IMR-90 (cell line): ENCODE data around the gene ATP6V0C. TPM values are rescaled to one million over a fixed set of nuclear protein-coding genes. Genes with fewer than 3 reads are reported as not detected.

Source experiments
- ATAC-seq: fragments of 200-7000 bp; cut with Tn5 transposase; 2 replicates; pipeline ENCODE4 v1.9.1; 2020; ENCODE audit warnings: low read depth, mild to moderate bottlenecking, moderate library complexity
- BruUV-seq: library from RNA; stranded (reverse); fragments of 400-500 nt; replicated peaks from 2 replicates; lab custom pipeline; 2021; lab: Mats Ljungman, UMichigan
- CTCF ChIA-PET: fragments of 300-600 bp; formaldehyde crosslinking; extraction: SDS; loops from one replicate; lab custom pipeline; 2021; ENCODE audit warnings: antibody characterized with exemption; lab: Yijun Ruan, JAX
- POLR2A ChIA-PET: fragments of 300-600 bp; sonication (Branson Sonifier 250); formaldehyde crosslinking; loops from one replicate; lab custom pipeline; 2022; ENCODE audit warnings: antibody characterized with exemption; ENCODE audit not compliant: unreplicated experiment; lab: Charles Lee
- DNase-seq: peaks from one replicate; pipeline ENCODE4 v3.0.0; 2013
- H2AFZ ChIP-seq: replicated peaks from 2 replicates; pipeline ENCODE3; 2013; ENCODE audit warnings: low read length, mild to moderate bottlenecking; ENCODE audit not compliant: poor library complexity
- H2AK5ac ChIP-seq: 2 replicates; pipeline ENCODE4 v1.6.1; 2013; ENCODE audit warnings: low read depth, low read length, inconsistent platforms
- H2AK9ac ChIP-seq: replicated peaks from 2 replicates; pipeline ENCODE3; 2013; ENCODE audit warnings: mild to moderate bottlenecking, low read depth, low read length, moderate library complexity; ENCODE audit not compliant: poor library complexity
- H2BK120ac ChIP-seq: 2 replicates; pipeline ENCODE4 v1.6.1; 2013; ENCODE audit warnings: low read depth, low read length, inconsistent platforms
- H2BK15ac ChIP-seq: 3 replicates; pipeline ENCODE4 v1.6.1; 2013; ENCODE audit warnings: low read depth, low read length, inconsistent platforms
- H2BK20ac ChIP-seq: 2 replicates; pipeline ENCODE4 v1.6.1; 2013; ENCODE audit warnings: low read depth, mild to moderate bottlenecking, inconsistent platforms, low read length, moderate library complexity
- H2BK5ac ChIP-seq: 2 replicates; pipeline ENCODE4 v1.6.1; 2013; ENCODE audit warnings: mild to moderate bottlenecking, low read depth, low read length, inconsistent platforms; ENCODE audit not compliant: poor library complexity, severe bottlenecking
- H3K14ac ChIP-seq: replicated peaks from 2 replicates; pipeline ENCODE4 v1.6.1; 2013; ENCODE audit warnings: low read depth, low read length, inconsistent platforms
- H3K18ac ChIP-seq: 2 replicates; pipeline ENCODE4 v1.6.1; 2013; ENCODE audit warnings: low read depth, low read length, control low read depth
- H3K23ac ChIP-seq: 2 replicates; pipeline ENCODE4 v1.6.1; 2013; ENCODE audit warnings: low read depth, low read length, inconsistent platforms
- H3K27ac ChIP-seq: 2 replicates; pipeline ENCODE4 v1.5.1; 2013; ENCODE audit warnings: mild to moderate bottlenecking, control low read depth, low read length; ENCODE audit not compliant: insufficient read depth
- H3K27me3 ChIP-seq: 2 replicates; pipeline ENCODE4 v1.6.1; 2013; ENCODE audit warnings: low read length; ENCODE audit not compliant: control insufficient read depth, insufficient read depth
- H3K36me3 ChIP-seq: 2 replicates; pipeline ENCODE4 v1.6.1; 2013; ENCODE audit warnings: low read length, mixed read lengths; ENCODE audit not compliant: control insufficient read depth, insufficient read depth
- H3K4ac ChIP-seq: 2 replicates; pipeline ENCODE4 v1.6.1; 2013; ENCODE audit warnings: low read depth, low read length, inconsistent platforms
- H3K4me1 ChIP-seq: 2 replicates; pipeline ENCODE4 v1.6.1; 2013; ENCODE audit warnings: low read length, mixed read lengths; ENCODE audit not compliant: control insufficient read depth, insufficient read depth
- H3K4me2 ChIP-seq: 2 replicates; pipeline ENCODE4 v1.6.1; 2013; ENCODE audit warnings: low read depth, mild to moderate bottlenecking, control low read depth, low read length, moderate library complexity
- H3K4me3 ChIP-seq: 2 replicates; pipeline ENCODE4 v1.5.1; 2013; ENCODE audit warnings: low read depth, mild to moderate bottlenecking, control low read depth, low read length, moderate library complexity; ENCODE audit not compliant: insufficient read depth
- H3K56ac ChIP-seq: 2 replicates; pipeline ENCODE4 v1.6.1; 2013; ENCODE audit warnings: low read length, inconsistent platforms; ENCODE audit not compliant: insufficient read depth; ENCODE audit errors: extremely low read depth
- H3K79me1 ChIP-seq, 2 experiments: 2 replicates each; pipeline ENCODE4 v1.6.1; 2013; ENCODE audit warnings: low read length in 2 of 2, inconsistent platforms in 1 of 2, low read depth in 1 of 2
- H3K9ac ChIP-seq: 2 replicates; pipeline ENCODE4 v1.6.1; 2013; ENCODE audit warnings: low read depth, low read length, control low read depth
- H3K9me1 ChIP-seq: 2 replicates; pipeline ENCODE4 v1.6.1; 2013; ENCODE audit warnings: low read length, inconsistent platforms; ENCODE audit not compliant: insufficient read depth
- H3K9me3 ChIP-seq: 2 replicates; pipeline ENCODE4 v1.6.1; 2013; ENCODE audit warnings: low read length; ENCODE audit not compliant: control insufficient read depth, insufficient read depth
- H4K20me1 ChIP-seq: 2 replicates; pipeline ENCODE4 v1.6.1; 2013; ENCODE audit warnings: low read length, inconsistent platforms; ENCODE audit not compliant: insufficient read depth
- H4K5ac ChIP-seq: 2 replicates; pipeline ENCODE4 v1.6.1; 2013; ENCODE audit warnings: mild to moderate bottlenecking, low read depth, low read length, control low read depth
- H4K8ac ChIP-seq, 2 experiments: 2 replicates each; pipeline ENCODE4 v1.6.1; 2013; ENCODE audit warnings: low read depth in 2 of 2, low read length in 2 of 2, control low read depth in 1 of 2, inconsistent platforms in 1 of 2
- H4K91ac ChIP-seq: 2 replicates; pipeline ENCODE4 v1.6.1; 2013; ENCODE audit warnings: low read depth, low read length, inconsistent platforms; ENCODE audit not compliant: insufficient read depth
- CEBPB ChIP-seq: IDR thresholded peaks from 2 replicates; pipeline ENCODE4 v1.6.1; 2012; ENCODE audit warnings: low read depth, low read length, improper control_type of control experiment
- ELK1 ChIP-seq: fragments of 150-350 bp; IDR thresholded peaks from 2 replicates; pipeline ENCODE4 v1.6.1; 2016; ENCODE audit warnings: low read depth, mild to moderate bottlenecking, low read length, moderate library complexity, borderline replicate concordance
- FOS ChIP-seq: fragments of 150-350 bp; IDR thresholded peaks from 2 replicates; pipeline ENCODE4 v1.6.1; 2016; ENCODE audit warnings: low read depth, low read length
- MAZ ChIP-seq: IDR thresholded peaks from 2 replicates; pipeline ENCODE4 v1.6.1; 2012; ENCODE audit warnings: low read depth, mild to moderate bottlenecking, low read length, improper control_type of control experiment, moderate library complexity, borderline replicate concordance
- POLR2A ChIP-seq: IDR thresholded peaks from 2 replicates; pipeline ENCODE4 v1.6.1; 2012; ENCODE audit warnings: mild to moderate bottlenecking, low read depth, low read length
- RCOR1 ChIP-seq: IDR thresholded peaks from 2 replicates; pipeline ENCODE4 v1.6.1; 2012; ENCODE audit warnings: mild to moderate bottlenecking, low read length, improper control_type of control experiment; ENCODE audit not compliant: insufficient replicate concordance
- SMC3 ChIP-seq: fragments of 150-350 bp; IDR thresholded peaks from 2 replicates; pipeline ENCODE4 v1.6.1; 2016; ENCODE audit warnings: low read depth, mild to moderate bottlenecking, antibody characterized with exemption, low read length, moderate library complexity
- USF2 ChIP-seq: fragments of 150-350 bp; IDR thresholded peaks from 2 replicates; pipeline ENCODE4 v1.6.1; 2017; ENCODE audit warnings: mild to moderate bottlenecking, antibody characterized with exemption, low read length, low read depth
- WGBS, 2 experiments: methylation state at CpG; one replicate each; pipeline versions ENCODE4 v1.1.5 to v1.1.7; 2013; ENCODE audit warnings: missing lambda C conversion rate in 2 of 2; ENCODE audit not compliant: insufficient read length in 1 of 2; ENCODE audit errors: extremely low coverage in 2 of 2; 5-methylcytosine and 5-hydroxymethylcytosine counted together
- dilution Hi-C: fragments of 300-500 bp; cut with HindIII; formaldehyde crosslinking; loops from one replicate; pipeline ENCODE4 v1.14.3; 2018; ENCODE audit warnings: low sequenced_read_pairs; ENCODE audit not compliant: unreplicated experiment
- in situ Hi-C: fragments of 300-500 bp; cut with MboI; formaldehyde crosslinking; loops from 3 replicates; pipeline ENCODE4 v1.14.3; 2019; ENCODE audit warnings: low sequenced_read_pairs, inconsistent platforms, mixed read lengths
- intact Hi-C: fragments of 100-400 bp; cut with micrococcal nuclease; formaldehyde crosslinking; loops from 2 replicates; pipeline ENCODE4 v1.10.0; 2022
- polyA plus RNA-seq, 3 experiments: library from polyadenylated mRNA; depleted of rRNA; stranded (reverse); fragments of >200 nt; gene quantifications; 2 replicates each; pipeline ENCODE4 v1.2.3, GENCODE V29; 2012; ENCODE audit warnings: low replicate concordance in 1 of 3
- total RNA-seq: library from RNA; depleted of rRNA; stranded (reverse); fragments of >200 nt; gene quantifications from 2 replicates; pipeline ENCODE4 v1.2.3, GENCODE V29; 2012

Gene ATP6V0C
- total and polyA plus RNA-seq, 2 of the 4 experiments (the other 2 are of a cell fraction): 8.4 to 107 TPM

- ATAC-seq: no peak
- TF ChIP-seq USF2 (no peak), CEBPB (no peak), RCOR1 (no peak), POLR2A (no peak), ELK1 (no peak), MAZ (no peak), FOS (no peak), SMC3 (no peak)
- DNase-seq: no peak
Measured at GRCh38 chr16:2511996-2512734, 1.6 kb upstream of the ATP6V0C start.

More at GRCh38 chr16:2511996-2512734, 1.6 kb upstream of the ATP6V0C start:
- H2BK120ac ChIP-seq: no peak overlapping the region
- no peak overlapping the region for H2AK5ac ChIP-seq
- WGBS, 2 experiments: 93% methylated on average over 8 of the region's 17 CpGs; no CpG with 5 or more reads in 1 of the 2 experiments
- H3K79me1 ChIP-seq: peaks cover 0 to 35% of the 10 kb centered on the region in 2 experiments; a peak in 2 of 4 replicates
- no peak overlapping the region for H4K5ac ChIP-seq
- no peak overlapping the region for H3K27ac ChIP-seq
- H3K4me1 ChIP-seq: peaks cover 16% of the 10 kb centered on the region
- no peak overlapping the region for H3K23ac ChIP-seq
- H4K8ac ChIP-seq: no peak overlapping the region; a peak in 1 of 4 replicates
- peaks cover 28% of the 10 kb centered on the region for H4K20me1 ChIP-seq
- POLR2A ChIA-PET: no interaction called here
- H3K4me3 ChIP-seq: no peak overlapping the region
- peak overlapping the region; percentile 15 for H2AFZ ChIP-seq
- H3K14ac ChIP-seq: no peak overlapping the region
- intact Hi-C loops (no loop called here), dilution Hi-C loops (no loop called here), in situ Hi-C loops (no loop called here)
- H3K56ac ChIP-seq: no peak overlapping the region
- no TSS peak for BruUV-seq
- no peak overlapping the region for H3K9ac ChIP-seq
- no peak overlapping the region for H2BK20ac ChIP-seq
- H3K9me1 ChIP-seq: peaks cover 18% of the 10 kb centered on the region
- no peak overlapping the region for H3K4ac ChIP-seq
- no peak overlapping the region for H4K91ac ChIP-seq
- no peaks in the 10 kb centered on the region for H3K27me3 ChIP-seq
- no peak overlapping the region for H3K4me2 ChIP-seq
- H2AK9ac ChIP-seq: peak overlapping the region; percentile 6
- CTCF ChIA-PET: no interaction called here
- no peak overlapping the region for H3K18ac ChIP-seq
- H3K36me3 ChIP-seq: no peaks in the 10 kb centered on the region
- no peak overlapping the region for H2BK15ac ChIP-seq
- H2BK5ac ChIP-seq: no peak overlapping the region
- no peaks in the 10 kb centered on the region for H3K9me3 ChIP-seq
